Liver (tissue), 9 donors: Measurements from ENCODE around the gene CEP68. TPM values are rescaled to one million over a fixed set of nuclear protein-coding genes. Genes with fewer than 3 reads are reported as not detected.

Experiments
- DNase-seq: peaks from one replicate; pipeline ENCODE4 v3.0.0-alpha.2; 2017; ENCODE audit warnings: low spot score
- H3K27ac ChIP-seq, 2 donors: one replicate each; pipeline ENCODE4 v1.7.0; 2013; ENCODE audit warnings: inconsistent platforms in 2 of 2, low read length in 2 of 2, control low read depth in 1 of 2, low read depth in 1 of 2, mild to moderate bottlenecking in 1 of 2
- H3K27me3 ChIP-seq, 4 donors: one replicate each; pipeline versions ENCODE4 v1.6.1 to v1.7.0; 2013; ENCODE audit warnings: low read length in 3 of 4, inconsistent platforms in 1 of 4, mild to moderate bottlenecking in 1 of 4, moderate library complexity in 1 of 4; ENCODE audit not compliant: control insufficient read depth in 4 of 4, insufficient read depth in 4 of 4
- H3K36me3 ChIP-seq, 4 donors: one replicate each; pipeline versions ENCODE4 v1.6.1 to v1.7.0; 2013; ENCODE audit warnings: low read length in 3 of 4, mild to moderate bottlenecking in 3 of 4, low read depth in 1 of 4, moderate library complexity in 1 of 4; ENCODE audit not compliant: control insufficient read depth in 4 of 4, insufficient read depth in 3 of 4
- H3K4me1 ChIP-seq, 4 donors: one replicate each; pipeline versions ENCODE4 v1.6.1 to v1.7.0; 2013; ENCODE audit warnings: low read length in 3 of 4, mild to moderate bottlenecking in 3 of 4, moderate library complexity in 1 of 4; ENCODE audit not compliant: control insufficient read depth in 4 of 4, insufficient read depth in 4 of 4
- H3K4me3 ChIP-seq, 3 donors: one replicate each; pipeline versions ENCODE4 v1.6.1 to v1.7.0; 2013; ENCODE audit warnings: low read length in 3 of 3, control low read depth in 1 of 3, low read depth in 1 of 3, mild to moderate bottlenecking in 1 of 3
- H3K9ac ChIP-seq, 2 donors: one replicate each; pipeline ENCODE4 v1.7.0; 2013; ENCODE audit warnings: low read length in 2 of 2, mild to moderate bottlenecking in 2 of 2, moderate library complexity in 2 of 2, control low read depth in 1 of 2, low read depth in 1 of 2
- H3K9me3 ChIP-seq, 4 donors: one replicate each; pipeline versions ENCODE4 v1.6.1 to v1.7.0; 2013; ENCODE audit warnings: low read length in 3 of 4; ENCODE audit not compliant: control insufficient read depth in 4 of 4
- EGR1 ChIP-seq, 2 donors: IDR thresholded peaks; 2 replicates each; pipeline ENCODE4 v1.6.1; 2016 to 2018; ENCODE audit warnings: antibody characterized with exemption in 2 of 2, low read depth in 2 of 2
- FOXA2 ChIP-seq: IDR thresholded peaks from 2 replicates; pipeline ENCODE4 v1.6.1; 2016; ENCODE audit warnings: antibody characterized with exemption
- GABPA ChIP-seq, 2 donors: IDR thresholded peaks in 1 of 2; conservative IDR thresholded peaks in 1 of 2; 2 replicates each; pipeline ENCODE4 v1.6.1; 2016; ENCODE audit warnings: antibody characterized with exemption in 2 of 2, mild to moderate bottlenecking in 1 of 2, moderate library complexity in 1 of 2
- HNF4A ChIP-seq, 2 donors: conservative IDR thresholded peaks; 2 replicates each; pipeline ENCODE4 v1.6.1; 2016; ENCODE audit warnings: antibody characterized with exemption in 2 of 2, mild to moderate bottlenecking in 2 of 2
- HNF4G ChIP-seq: IDR thresholded peaks from 2 replicates; pipeline ENCODE4 v1.6.1; 2016; ENCODE audit warnings: antibody characterized with exemption
- JUND ChIP-seq, 2 donors: IDR thresholded peaks; 2 replicates each; pipeline ENCODE4 v1.6.1; 2016; ENCODE audit warnings: antibody characterized with exemption in 2 of 2
- MAX ChIP-seq: IDR thresholded peaks from 2 replicates; pipeline ENCODE4 v1.6.1; 2016; ENCODE audit warnings: antibody characterized with exemption
- NR2F2 ChIP-seq: IDR thresholded peaks from 2 replicates; pipeline ENCODE4 v1.6.1; 2016; ENCODE audit warnings: antibody characterized with exemption
- REST ChIP-seq: IDR thresholded peaks from 2 replicates; pipeline ENCODE4 v1.6.1; 2016; ENCODE audit warnings: antibody characterized with exemption, mild to moderate bottlenecking
- RXRA ChIP-seq, 2 donors: IDR thresholded peaks; 2 replicates each; pipeline ENCODE4 v1.6.1; 2017 to 2018; ENCODE audit warnings: antibody characterized with exemption in 2 of 2, mild to moderate bottlenecking in 1 of 2
- SP1 ChIP-seq: IDR thresholded peaks from 2 replicates; pipeline ENCODE4 v1.6.1; 2018; ENCODE audit warnings: antibody characterized with exemption, mild to moderate bottlenecking
- YY1 ChIP-seq: IDR thresholded peaks from 2 replicates; pipeline ENCODE4 v1.6.1; 2016; ENCODE audit warnings: antibody characterized with exemption, mild to moderate bottlenecking
- ZBTB33 ChIP-seq: IDR thresholded peaks from 2 replicates; pipeline ENCODE4 v1.6.1; 2016; ENCODE audit warnings: antibody characterized with exemption
- WGBS: extraction: QIAGEN DNeasy Blood & Tissue Kit; methylation state at CpG from one replicate; pipeline ENCODE4 v1.1.7; 2013; 5-methylcytosine and 5-hydroxymethylcytosine counted together
- polyA plus RNA-seq, 2 donors: library from polyadenylated mRNA; stranded (reverse) in 1 of 2; unstranded in 1 of 2; fragments of 200-250 nt in 1 of 2; fragments of >200 nt in 1 of 2; fragmentation: Nextera tagmentation in 1 of 2; extraction: Ambion mirVana in 1 of 2; gene quantifications; one replicate each; pipeline versions ENCODE4 v1.2.1 to v1.2.3, GENCODE V29; 2013 to 2015
- total RNA-seq, 2 donors: library from RNA; depleted of rRNA; stranded (reverse); fragments of >200 nt; gene quantifications; one replicate each; pipeline ENCODE4 v1.2.3, GENCODE V29; 2014
- donor health status: healthy.
- donor health status: healthy.
- donor health status: healthy.
- donor health status: healthy.
- donor health status: healthy.

CEP68 gene
- total and polyA plus RNA-seq, 4 donors = 2.1 to 5.8 (median 4.1) TPM

DNA sequence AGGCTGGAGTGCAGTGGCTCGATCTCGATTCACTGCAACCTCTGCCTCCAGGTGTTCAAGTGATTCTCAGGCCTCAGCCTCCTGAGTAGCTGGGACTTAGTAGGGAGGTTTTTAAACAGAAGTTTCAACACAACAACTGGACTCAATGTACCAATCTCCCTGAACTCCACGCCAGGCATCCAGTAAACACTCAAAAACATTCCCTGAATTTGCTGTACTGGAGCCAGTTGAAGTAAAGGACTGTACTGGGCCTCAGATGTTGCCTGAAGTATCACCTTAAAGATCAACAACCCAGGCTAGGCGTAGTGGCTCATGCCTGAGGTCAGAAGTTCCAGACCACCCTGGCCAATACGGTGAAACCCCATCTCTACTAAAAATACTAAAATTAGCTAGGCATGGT, 51.3 kb downstream of the CEP68 start:
- Histone ChIP-seq H3K27ac (peak overlapping the region; percentile 59 to 65), H3K36me3 (peaks cover 4 to 19% (median 12%) of the 10 kb centered on the region in 4 donors), H3K4me1 (peaks cover 4 to 6% (median 5%) of the 10 kb centered on the region in 4 donors), H3K9me3 (no peaks in the 10 kb centered on the region), H3K9ac (no peak overlapping the region), H3K4me3 (no peak overlapping the region), H3K27me3 (no peaks in the 10 kb centered on the region)
- no peak for TF ChIP-seq YY1
- TF ChIP-seq JUND (IDR thresholded peaks at IDR 0.05) = no peak
- TF ChIP-seq MAX = no peak
- TF ChIP-seq RXRA (IDR thresholded peaks at IDR 0.05) = no peak
- peak in 1 of 2 donors; percentile 17 for TF ChIP-seq HNF4A (conservative IDR thresholded peaks at IDR 0.05)
- TF ChIP-seq HNF4G = no peak
- no peak for DNase-seq
- 89% methylated on average over 5 of the region's 5 CpGs for WGBS

- no peak for DNase-seq
- peak overlapping the region; percentile 57 to 65 for H3K27ac ChIP-seq
- WGBS = 38% methylated on average over 6 of the region's 6 CpGs
Observed at GRCh38 chr2:65108780-65109179, 52.6 kb downstream of the CEP68 start.

More at GRCh38 chr2:65108780-65109179, 52.6 kb downstream of the CEP68 start:
- H3K4me3 ChIP-seq = no peak overlapping the region
- TF ChIP-seq HNF4G (no peak), SP1 (peak; percentile 6), HNF4A (conservative IDR thresholded peaks at IDR 0.05) (peak in 1 of 2 donors; percentile 31), FOXA2 (no peak), GABPA (IDR thresholded peaks at IDR 0.05 in 1 of 2, conservative IDR thresholded peaks at IDR 0.05 in 1 of 2) (no peak), EGR1 (IDR thresholded peaks at IDR 0.05; ENCODE audit: low read depth in 2 of 2) (peak in 1 of 2 donors; percentile 13), REST (peak; percentile 24), RXRA (IDR thresholded peaks at IDR 0.05) (peak in 1 of 2 donors; percentile 46), ZBTB33 (peak; percentile 19), NR2F2 (no peak)
- H3K4me1 ChIP-seq = peaks cover 6 to 13% (median 7%) of the 10 kb centered on the region in 4 donors
- H3K27me3 ChIP-seq = no peaks in the 10 kb centered on the region
- no peak overlapping the region for H3K9ac ChIP-seq
- H3K36me3 ChIP-seq = peaks cover 0 to 9% (median 5%) of the 10 kb centered on the region in 4 donors
- no peaks in the 10 kb centered on the region for H3K9me3 ChIP-seq
